H9 (cell line): ENCODE data around the gene GRWD1. TPM values are rescaled to one million over a fixed set of nuclear protein-coding genes. Genes with fewer than 3 reads are reported as not detected.

Source experiments
- DNase-seq: peaks from one replicate; pipeline ENCODE4 v3.0.0-alpha.2; 2017
- H2AFZ ChIP-seq: one replicate; pipeline ENCODE4 v1.6.1; 2013; ENCODE audit warnings: mild to moderate bottlenecking, low read length, control low read depth, moderate library complexity
- H2AK5ac ChIP-seq: 2 replicates; pipeline ENCODE4 v1.6.1; 2013; ENCODE audit warnings: low read length, control low read depth, mixed read lengths; ENCODE audit not compliant: insufficient read length
- H2BK120ac ChIP-seq: one replicate; pipeline ENCODE4 v1.6.1; 2013; ENCODE audit warnings: low read depth, mild to moderate bottlenecking, low read length, control low read depth, inconsistent platforms; ENCODE audit not compliant: poor library complexity, severe bottlenecking
- H2BK12ac ChIP-seq: 2 replicates; pipeline ENCODE4 v1.6.1; 2013; ENCODE audit warnings: low read length, control low read depth, mixed read lengths, low read depth; ENCODE audit not compliant: insufficient read length
- H2BK15ac ChIP-seq: 2 replicates; pipeline ENCODE4 v1.6.1; 2013; ENCODE audit warnings: low read depth, low read length, control low read depth
- H2BK20ac ChIP-seq: one replicate; pipeline ENCODE4 v1.6.1; 2013; ENCODE audit warnings: low read depth, mild to moderate bottlenecking, low read length, control low read depth, inconsistent platforms; ENCODE audit not compliant: poor library complexity, severe bottlenecking
- H2BK5ac ChIP-seq: 2 replicates; pipeline ENCODE4 v1.6.1; 2013; ENCODE audit warnings: low read length, control low read depth, mixed read lengths; ENCODE audit not compliant: insufficient read length
- H3K14ac ChIP-seq: 2 replicates; pipeline ENCODE4 v1.6.1; 2013; ENCODE audit warnings: low read length, control low read depth; ENCODE audit not compliant: insufficient read depth
- H3K18ac ChIP-seq: 2 replicates; pipeline ENCODE4 v1.6.1; 2013; ENCODE audit warnings: low read depth, mild to moderate bottlenecking, mixed read lengths, low read length, control low read depth; ENCODE audit not compliant: insufficient read length
- H3K23ac ChIP-seq: 2 replicates; pipeline ENCODE4 v1.6.1; 2013; ENCODE audit warnings: low read length, control low read depth, mixed read lengths, low read depth; ENCODE audit not compliant: insufficient read length
- H3K23me2 ChIP-seq: 2 replicates; pipeline ENCODE4 v1.6.1; 2013; ENCODE audit warnings: low read depth, mild to moderate bottlenecking, mixed read lengths, low read length, control low read depth; ENCODE audit not compliant: insufficient read length, poor library complexity, severe bottlenecking
- H3K27ac ChIP-seq: 2 replicates; pipeline ENCODE4 v1.5.1; 2013; ENCODE audit warnings: low read length, control low read depth, mixed read lengths, low read depth; ENCODE audit not compliant: insufficient read length
- H3K27me3 ChIP-seq: 2 replicates; pipeline ENCODE4 v1.6.1; 2013; ENCODE audit warnings: low read length, control low read depth, inconsistent platforms; ENCODE audit not compliant: insufficient read depth
- H3K4ac ChIP-seq: 2 replicates; pipeline ENCODE4 v1.6.1; 2013; ENCODE audit warnings: low read depth, mild to moderate bottlenecking, control low read depth, inconsistent platforms, low read length, moderate library complexity
- H3K4me1 ChIP-seq: 2 replicates; pipeline ENCODE4 v1.6.1; 2013; ENCODE audit warnings: low read length, control low read depth, inconsistent platforms; ENCODE audit not compliant: insufficient read depth
- H3K4me2 ChIP-seq: 2 replicates; pipeline ENCODE4 v1.6.1; 2013; ENCODE audit warnings: low read length, control low read depth, mixed read lengths; ENCODE audit not compliant: insufficient read length, insufficient read depth
- H3K56ac ChIP-seq: 2 replicates; pipeline ENCODE4 v1.6.1; 2013; ENCODE audit warnings: low read depth, mild to moderate bottlenecking, mixed read lengths, low read length, control low read depth; ENCODE audit not compliant: insufficient read length
- H3K79me1 ChIP-seq: 2 replicates; pipeline ENCODE4 v1.6.1; 2013; ENCODE audit warnings: low read depth, mild to moderate bottlenecking, moderate library complexity, low read length, control low read depth, inconsistent platforms; ENCODE audit not compliant: insufficient read depth, poor library complexity, severe bottlenecking
- H3K79me2 ChIP-seq: 2 replicates; pipeline ENCODE4 v1.6.1; 2013; ENCODE audit warnings: low read length, control low read depth, inconsistent platforms; ENCODE audit not compliant: insufficient read depth
- H3K9ac ChIP-seq: 2 replicates; pipeline ENCODE4 v1.6.1; 2013; ENCODE audit warnings: low read length, control low read depth, mixed read lengths; ENCODE audit not compliant: insufficient read length; ENCODE audit errors: extremely low read depth
- H3K9me3 ChIP-seq: one replicate; pipeline ENCODE4 v1.6.1; 2013; ENCODE audit warnings: low read depth, low read length, inconsistent platforms; ENCODE audit not compliant: control insufficient read depth
- H3T11ph ChIP-seq: one replicate; pipeline ENCODE4 v1.6.1; 2013; ENCODE audit warnings: mild to moderate bottlenecking, low read length, control low read depth, inconsistent platforms
- H4K20me1 ChIP-seq: one replicate; pipeline ENCODE4 v1.6.1; 2013; ENCODE audit not compliant: control insufficient read depth, insufficient read length, insufficient read depth
- H4K5ac ChIP-seq: 2 replicates; pipeline ENCODE4 v1.6.1; 2013; ENCODE audit warnings: low read depth, mild to moderate bottlenecking, mixed read lengths, low read length, control low read depth; ENCODE audit not compliant: insufficient read length
- H4K8ac ChIP-seq: replicated peaks from 2 replicates; pipeline ENCODE4 v1.6.1; 2013; ENCODE audit warnings: low read length, control low read depth, mixed read lengths, low read depth; ENCODE audit not compliant: insufficient read length
- H4K91ac ChIP-seq: 2 replicates; pipeline ENCODE4 v1.6.1; 2013; ENCODE audit warnings: low read depth, mild to moderate bottlenecking, moderate library complexity, mixed read lengths, low read length, control low read depth; ENCODE audit not compliant: insufficient read length
- H3K27ac Mint-ChIP-seq, 3 experiments: 2 replicates in 2 of 3; 3 replicates in 1 of 3; pipeline ENCODE4 v1.8.0; 2020 to 2021; ENCODE audit warnings: mixed read lengths in 3 of 3, mild to moderate bottlenecking in 1 of 3, moderate library complexity in 1 of 3
- H3K27me3 Mint-ChIP-seq: 2 replicates; pipeline ENCODE4 v1.8.0; 2021; ENCODE audit warnings: low read depth, mild to moderate bottlenecking, moderate library complexity, mixed read lengths
- H3K36me3 Mint-ChIP-seq, 3 experiments: 2 replicates in 2 of 3; 3 replicates in 1 of 3; pipeline ENCODE4 v1.8.0; 2020 to 2021; ENCODE audit warnings: low read depth in 3 of 3, mixed read lengths in 3 of 3; ENCODE audit not compliant: insufficient read depth in 1 of 3
- H3K4me1 Mint-ChIP-seq, 2 experiments: 2 replicates each; pipeline ENCODE4 v1.8.0; 2020; ENCODE audit warnings: mixed read lengths in 2 of 2
- H3K4me3 Mint-ChIP-seq, 2 experiments: 2 replicates in 1 of 2; 3 replicates in 1 of 2; pipeline ENCODE4 v1.8.0; 2020 to 2021; ENCODE audit warnings: mild to moderate bottlenecking in 2 of 2, mixed read lengths in 2 of 2, moderate library complexity in 1 of 2
- H3K9me3 Mint-ChIP-seq, 2 experiments: 2 replicates in 1 of 2; 3 replicates in 1 of 2; pipeline ENCODE4 v1.8.0; 2020; ENCODE audit warnings: mild to moderate bottlenecking in 2 of 2, mixed read lengths in 2 of 2, moderate library complexity in 1 of 2
- WGBS: extraction: QIAGEN DNeasy Blood & Tissue Kit; methylation state at CpG from one replicate; pipeline ENCODE4 v1.1.7; 2013; ENCODE audit warnings: missing lambda C conversion rate, low lambda C conversion rate, mixed read lengths; ENCODE audit not compliant: insufficient read length; ENCODE audit errors: extremely low coverage; 5-methylcytosine and 5-hydroxymethylcytosine counted together
- total RNA-seq: library from RNA; stranded (reverse); gene quantifications from 2 replicates; pipeline ENCODE4 v1.2.1, GENCODE V29; 2021
- TF ChIP-seq, protein P1 (sequence below): fragments of 200-600 bp; sonication (generic); conservative IDR thresholded peaks from 3 replicates; pipeline ENCODE4 v1.8.0; 2021; ENCODE audit warnings: antibody characterized with exemption, mild to moderate bottlenecking

Gene GRWD1
- total RNA-seq, 1 experiment from 2014 or later, result 92.0 TPM

DNA sequence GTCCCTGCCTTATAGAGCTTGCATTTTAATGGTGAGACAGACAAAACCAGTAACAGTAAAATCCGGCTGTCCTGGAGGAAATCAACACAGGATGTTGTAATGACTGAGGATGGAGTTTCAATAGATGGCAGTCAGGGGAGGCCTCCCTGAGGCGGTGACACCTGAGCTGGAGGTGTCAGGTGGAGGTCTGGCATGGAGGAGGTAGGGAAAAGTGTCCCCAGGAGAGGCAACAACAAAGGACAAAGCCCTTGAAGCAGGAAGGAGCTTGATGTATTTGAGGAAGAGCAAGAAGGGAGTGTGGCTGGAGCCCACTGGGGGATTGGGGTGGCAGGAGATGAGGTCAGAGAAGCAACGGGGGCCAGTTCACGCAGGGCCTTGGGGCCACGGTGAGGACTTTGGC is 44.5 kb upstream of the GRWD1 start:
- Histone ChIP-seq H3K18ac (peak overlapping the region; percentile 80), H2BK120ac (no peak overlapping the region), H2BK15ac (no peak overlapping the region), H3K4ac (no peak overlapping the region; the same call in 1 of the 2 replicates), H3K27me3 (no peaks in the 10 kb centered on the region; the same call in 1 of the 2 replicates), H3K56ac (no peak overlapping the region), H4K5ac (peak overlapping the region; percentile 7), H4K20me1 (no peaks in the 10 kb centered on the region), H3K27ac (peak overlapping the region; percentile 87), H3K9me3 (no peaks in the 10 kb centered on the region), H3K23ac (no peak overlapping the region), H4K91ac (no peak overlapping the region), H3K79me1 (peaks cover 6% of the 10 kb centered on the region), H3T11ph (no peak overlapping the region), H3K79me2 (peaks cover 6% of the 10 kb centered on the region; the same call in 1 of the 2 replicates), H4K8ac (no peak overlapping the region), H3K4me1 (peaks cover 8% of the 10 kb centered on the region; the same call in 1 of the 2 replicates), H3K4me2 (peak overlapping the region; percentile 11), H3K9ac (peak overlapping the region; percentile 13), H2AFZ (no peak overlapping the region), H2BK12ac (no peak overlapping the region), H2AK5ac (no peak overlapping the region), H2BK5ac (no peak overlapping the region), H2BK20ac (no peak overlapping the region), H3K23me2 (peaks cover 15% of the 10 kb centered on the region), H3K14ac (peak overlapping the region; percentile 18; the same call in 1 of the 2 replicates)
- TF ChIP-seq, protein P1, sequence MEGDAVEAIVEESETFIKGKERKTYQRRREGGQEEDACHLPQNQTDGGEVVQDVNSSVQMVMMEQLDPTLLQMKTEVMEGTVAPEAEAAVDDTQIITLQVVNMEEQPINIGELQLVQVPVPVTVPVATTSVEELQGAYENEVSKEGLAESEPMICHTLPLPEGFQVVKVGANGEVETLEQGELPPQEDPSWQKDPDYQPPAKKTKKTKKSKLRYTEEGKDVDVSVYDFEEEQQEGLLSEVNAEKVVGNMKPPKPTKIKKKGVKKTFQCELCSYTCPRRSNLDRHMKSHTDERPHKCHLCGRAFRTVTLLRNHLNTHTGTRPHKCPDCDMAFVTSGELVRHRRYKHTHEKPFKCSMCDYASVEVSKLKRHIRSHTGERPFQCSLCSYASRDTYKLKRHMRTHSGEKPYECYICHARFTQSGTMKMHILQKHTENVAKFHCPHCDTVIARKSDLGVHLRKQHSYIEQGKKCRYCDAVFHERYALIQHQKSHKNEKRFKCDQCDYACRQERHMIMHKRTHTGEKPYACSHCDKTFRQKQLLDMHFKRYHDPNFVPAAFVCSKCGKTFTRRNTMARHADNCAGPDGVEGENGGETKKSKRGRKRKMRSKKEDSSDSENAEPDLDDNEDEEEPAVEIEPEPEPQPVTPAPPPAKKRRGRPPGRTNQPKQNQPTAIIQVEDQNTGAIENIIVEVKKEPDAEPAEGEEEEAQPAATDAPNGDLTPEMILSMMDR, result no peak
- H3K4me1 Mint-ChIP-seq, result peaks cover 46 to 62% of the 10 kb centered on the region in 2 experiments
- peak; percentile 85 for DNase-seq
- H3K27me3 Mint-ChIP-seq, result peaks cover 19% of the 10 kb centered on the region
- H3K4me3 Mint-ChIP-seq, result peak overlapping the region in 1 of 2 experiments; percentile 39; a peak in 4 of 5 replicates
- H3K27ac Mint-ChIP-seq, result peak overlapping the region; percentile 99
- H3K36me3 Mint-ChIP-seq, result peaks cover 0 to 2% (median 2%) of the 10 kb centered on the region in 3 experiments; a peak in 3 of 7 replicates
- WGBS, result no CpG with 5 or more reads among the region's 5 CpGs
- no peaks in the 10 kb centered on the region; a peak in 1 of 5 replicates for H3K9me3 Mint-ChIP-seq
